A549 treated with GW870086 at 1 μM for 4 hours (cell line): ENCODE results near the gene PYROXD2. TPM values are rescaled to one million over a fixed set of nuclear protein-coding genes. Genes with fewer than 3 reads are reported as not detected.

Experiments used
- total RNA-seq: library from RNA; stranded (reverse); fragments of 200-300 nt; extraction: Qiagen RNA extraction; gene quantifications from 5 replicates; pipeline ENCODE4 v1.2.3, GENCODE V29; 2022; ENCODE audit warnings: low read depth

The PYROXD2 gene
- 2.6 to 5.1 TPM (median 4.2 TPM) in 5 replicates for total RNA-seq

DNA sequence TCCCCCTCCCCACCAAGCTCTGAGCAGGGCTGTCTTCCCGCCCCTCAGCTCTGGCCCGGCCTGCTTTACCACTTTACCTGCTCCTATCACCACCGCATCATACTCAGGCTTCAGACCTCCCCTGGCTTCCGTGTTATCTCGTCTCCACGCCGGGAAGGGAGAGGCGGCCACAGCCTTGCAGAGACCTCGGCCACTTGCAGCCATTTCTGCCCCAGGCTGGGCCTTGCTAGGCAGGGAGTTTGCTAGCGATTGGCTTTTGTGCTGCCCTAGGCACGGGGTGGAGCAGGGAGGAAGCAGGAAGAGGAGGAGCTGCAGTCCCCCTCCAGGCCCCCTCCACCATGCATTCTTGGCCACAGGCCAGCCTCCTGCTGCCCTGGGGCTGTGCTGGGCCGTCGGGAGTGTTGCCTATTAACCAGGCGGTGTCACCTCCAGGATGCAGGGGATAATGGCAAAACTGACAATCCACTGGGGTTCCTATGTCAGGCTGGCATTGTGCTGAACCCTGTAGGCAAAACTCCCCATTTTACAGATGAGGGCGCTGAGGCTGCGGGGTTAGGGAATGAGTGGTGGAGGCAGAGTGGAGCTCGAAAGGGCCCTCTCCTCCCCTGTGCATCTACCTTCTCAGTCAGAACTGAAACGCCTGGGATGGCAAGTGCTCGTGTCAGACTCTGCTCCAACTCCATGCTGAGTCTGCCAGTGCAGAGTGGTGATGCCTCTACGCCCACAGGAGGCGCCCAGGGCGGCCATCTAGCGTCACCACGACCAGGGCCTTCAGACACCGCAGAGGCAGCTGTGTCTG lies at the start of gene PYROXD2:
Gene PYROXD2 (minus strand): TSS at position 251 of the 799 bp plus-strand sequence. CDS start 47 bp downstream, at position 204.

DNA sequence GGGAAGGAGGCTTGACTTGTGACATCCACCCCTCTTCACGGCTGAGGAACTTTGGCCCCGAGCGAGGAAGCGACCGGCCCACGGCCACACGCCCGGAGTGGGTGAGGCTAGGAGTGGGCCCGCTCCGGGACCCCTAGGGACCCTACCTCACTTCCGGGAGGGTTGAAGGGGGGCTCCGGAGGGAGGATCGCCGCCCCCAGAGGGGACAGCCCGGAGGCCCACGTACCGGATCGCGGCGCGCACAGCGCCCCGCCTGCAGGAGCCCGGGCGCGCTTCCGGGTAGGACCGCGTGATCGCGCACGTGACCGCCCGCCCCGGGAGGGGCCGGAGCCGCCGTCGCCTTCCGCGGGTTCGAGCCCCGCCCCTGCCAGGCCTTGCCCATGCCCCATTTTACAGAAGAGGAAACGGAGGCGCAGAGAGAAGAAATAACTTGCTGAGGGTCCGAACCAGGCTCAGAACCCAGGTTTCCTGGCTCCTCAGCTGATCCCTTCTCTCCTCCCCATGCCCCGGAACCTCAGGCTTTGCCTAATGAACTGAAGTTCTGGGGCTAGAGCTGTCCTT lies 31.8 kb upstream of the PYROXD2 start, which contains the start of gene HPS1:
Gene HPS1 (minus strand): TSS at position 275 of the 561 bp plus-strand sequence. CDS start 3,695 bp downstream, outside the sequence.

Other genes starting within 250 kb of the PYROXD2 start
- gene LOXL4, start 147.0 kb downstream of the PYROXD2 start, total RNA-seq = 1.1 to 1.6 TPM (median 1.5 TPM) in 5 replicates
- 29.5 to 37.6 TPM (median 36.0 TPM) in 5 replicates for gene HPS1, start 31.8 kb upstream of the PYROXD2 start, total RNA-seq